Smooth muscle cell (in vitro differentiated cells): Measurements from ENCODE around the gene RBPJ. TPM values are rescaled to one million over a fixed set of nuclear protein-coding genes. Genes with fewer than 3 reads are reported as not detected.

Source experiments
- DNase-seq: peaks from one replicate; lab custom pipeline; 2025; ENCODE audit not compliant: unreplicated experiment; lab: John Stamatoyannopoulos, UW
- H2AFZ ChIP-seq: fragments of 200-600 bp; sonication (generic); 2 replicates; pipeline ENCODE4 v1.6.0; 2016; ENCODE audit warnings: antibody characterized with exemption, low read depth, mild to moderate bottlenecking
- H3F3A ChIP-seq: fragments of 200-600 bp; sonication (generic); 2 replicates; pipeline ENCODE4 v1.6.0; 2017; ENCODE audit warnings: antibody characterized with exemption, low read depth
- H3K27ac ChIP-seq: fragments of 200-600 bp; sonication (generic); 2 replicates; pipeline ENCODE4 v1.5.1; 2016; ENCODE audit warnings: low read depth, mild to moderate bottlenecking
- H3K27me3 ChIP-seq: fragments of 200-600 bp; sonication (generic); 2 replicates; pipeline ENCODE4 v1.6.1; 2016; ENCODE audit warnings: low read depth, mild to moderate bottlenecking
- H3K36me3 ChIP-seq: fragments of 200-600 bp; sonication (generic); 2 replicates; pipeline ENCODE4 v1.5.1; 2016; ENCODE audit warnings: low read depth
- H3K4me1 ChIP-seq: fragments of 200-600 bp; sonication (generic); 2 replicates; pipeline ENCODE4 v1.5.1; 2016; ENCODE audit warnings: low read depth
- H3K4me2 ChIP-seq: fragments of 200-600 bp; sonication (generic); 2 replicates; pipeline ENCODE4 v1.6.0; 2016; ENCODE audit warnings: mild to moderate bottlenecking
- H3K4me3 ChIP-seq: fragments of 200-600 bp; sonication (generic); 2 replicates; pipeline ENCODE4 v1.5.1; 2016; ENCODE audit warnings: mild to moderate bottlenecking
- H3K79me2 ChIP-seq: fragments of 200-600 bp; sonication (generic); 2 replicates; pipeline ENCODE4 v1.6.0; 2016; ENCODE audit warnings: low read depth, mild to moderate bottlenecking
- H3K9ac ChIP-seq: fragments of 200-600 bp; sonication (generic); 2 replicates; pipeline ENCODE4 v1.6.0; 2016; ENCODE audit warnings: low read depth
- H3K9me3 ChIP-seq: fragments of 200-600 bp; sonication (generic); replicated peaks from 2 replicates; pipeline ENCODE4 v1.5.1; 2016; ENCODE audit warnings: low read depth
- H4K20me1 ChIP-seq: fragments of 200-600 bp; sonication (generic); 2 replicates; pipeline ENCODE4 v1.6.0; 2016; ENCODE audit warnings: low read depth
- CTCF ChIP-seq: fragments of 200-600 bp; sonication (generic); IDR thresholded peaks from 2 replicates; pipeline ENCODE4 v1.5.1; 2017; ENCODE audit warnings: borderline replicate concordance, mild to moderate bottlenecking, antibody characterized with exemption; ENCODE audit not compliant: insufficient read depth, poor library complexity, severe bottlenecking
- WGBS: methylation state at CpG from one replicate; pipeline ENCODE4 v1.1.7; 2016; ENCODE audit warnings: low lambda C conversion rate; 5-methylcytosine and 5-hydroxymethylcytosine counted together
- polyA plus RNA-seq: library from polyadenylated mRNA; unstranded; fragments of >200 nt; fragmentation: Nextera tagmentation; extraction: Ambion mirVana; gene quantifications from 2 replicates; pipeline ENCODE4 v1.2.1, GENCODE V29; 2016
- total RNA-seq: library from RNA; depleted of rRNA; stranded (reverse); fragments of >200 nt; gene quantifications from 2 replicates; pipeline ENCODE4 v1.2.3, GENCODE V29; 2014

RBPJ gene
- total and polyA plus RNA-seq, 2 experiments from 2014 or later, result 96.9 to 137 TPM

GRCh38 chr4:26330946-26331345, 10.1 kb downstream of the RBPJ start:
- Histone ChIP-seq H3K4me2 (peak overlapping the region; percentile 79), H3K9ac (peak overlapping the region; percentile 33), H2AFZ (no peak overlapping the region), H3F3A (peaks cover 11% of the 10 kb centered on the region), H4K20me1 (peaks cover 88% of the 10 kb centered on the region), H3K27me3 (no peaks in the 10 kb centered on the region), H3K9me3 (no peaks in the 10 kb centered on the region), H3K79me2 (peaks cover 96% of the 10 kb centered on the region), H3K27ac (peak overlapping the region; percentile 74), H3K4me3 (no peak overlapping the region), H3K36me3 (no peaks in the 10 kb centered on the region), H3K4me1 (peaks cover 31% of the 10 kb centered on the region)
- WGBS, result 21% methylated on average over 6 of the region's 6 CpGs
- no peak for DNase-seq
- TF ChIP-seq CTCF, result no peak

DNA sequence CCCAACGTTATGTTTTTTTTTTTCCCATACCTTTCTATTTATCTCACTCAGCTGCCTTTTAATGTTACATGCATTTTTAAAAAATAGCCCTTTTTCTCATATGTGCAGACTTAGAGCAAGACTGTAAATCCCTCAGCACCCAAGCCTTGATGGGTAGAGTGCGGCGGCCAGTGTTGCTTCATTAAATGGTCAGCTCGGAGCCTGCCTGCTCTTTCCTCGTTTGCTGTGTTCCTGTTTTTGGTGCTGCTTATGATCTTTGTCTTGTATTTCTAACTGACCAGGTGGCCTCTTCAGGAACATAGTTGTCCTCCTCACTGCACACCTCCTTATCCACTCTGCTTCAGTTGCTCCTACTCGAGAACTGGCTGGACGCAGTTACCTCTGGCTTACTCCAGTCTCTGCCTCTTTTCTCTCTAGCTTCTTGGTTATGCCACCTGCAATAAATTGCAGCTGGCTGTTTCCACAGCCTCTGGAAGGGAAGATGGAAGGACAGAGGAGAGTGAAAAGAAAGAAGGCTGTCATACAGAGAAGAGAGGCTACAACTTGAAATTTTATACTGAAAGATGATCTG, 10.7 kb downstream of the RBPJ start:
- H3K27me3 ChIP-seq, result no peaks in the 10 kb centered on the region
- H3K79me2 ChIP-seq, result peaks cover 96% of the 10 kb centered on the region
- H3K4me1 ChIP-seq, result peaks cover 27% of the 10 kb centered on the region
- H3F3A ChIP-seq, result peaks cover 11% of the 10 kb centered on the region
- no peaks in the 10 kb centered on the region for H3K9me3 ChIP-seq
- no peaks in the 10 kb centered on the region for H3K36me3 ChIP-seq
- peak overlapping the region; percentile 33 for H3K9ac ChIP-seq
- peak overlapping the region; percentile 74 for H3K27ac ChIP-seq
- no peak overlapping the region for H3K4me3 ChIP-seq
- peak overlapping the region; percentile 79 for H3K4me2 ChIP-seq
- WGBS, result 71% methylated on average over 7 of the region's 7 CpGs
- DNase-seq, result no peak
- no peak for TF ChIP-seq CTCF
- H4K20me1 ChIP-seq, result peaks cover 89% of the 10 kb centered on the region
- H2AFZ ChIP-seq, result no peak overlapping the region

DNA sequence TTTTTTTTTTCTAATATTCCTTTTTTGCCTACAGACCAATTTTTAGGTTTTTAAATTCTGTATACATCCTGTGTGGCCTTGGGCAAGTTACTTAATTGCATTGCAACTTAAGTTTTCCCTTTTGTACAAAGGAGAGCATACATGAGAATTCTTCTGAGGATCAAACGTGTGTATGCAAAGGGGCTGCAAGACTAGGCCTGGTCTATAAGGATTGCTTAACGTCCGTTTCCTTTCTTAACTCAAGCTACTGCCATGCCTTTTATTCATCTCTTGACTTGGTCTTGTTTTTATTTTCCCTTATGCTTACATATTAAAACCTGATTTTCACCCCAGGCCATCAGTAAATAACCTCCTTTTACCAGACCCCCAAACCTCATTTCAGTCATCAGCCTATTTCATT, 13.6 kb downstream of the RBPJ start:
- no peak overlapping the region for H3K4me3 ChIP-seq
- no peaks in the 10 kb centered on the region for H3K36me3 ChIP-seq
- no peaks in the 10 kb centered on the region for H3K9me3 ChIP-seq
- peaks cover 100% of the 10 kb centered on the region for H3K79me2 ChIP-seq
- H3K27me3 ChIP-seq, result no peaks in the 10 kb centered on the region
- 69% methylated on average over 3 of the region's 3 CpGs for WGBS
- no peak for TF ChIP-seq CTCF
- H3F3A ChIP-seq, result peaks cover 2% of the 10 kb centered on the region
- peaks cover 17% of the 10 kb centered on the region for H3K4me1 ChIP-seq
- no peak overlapping the region for H2AFZ ChIP-seq
- H3K9ac ChIP-seq, result no peak overlapping the region
- H3K27ac ChIP-seq, result no peak overlapping the region
- no peak for DNase-seq
- peaks cover 96% of the 10 kb centered on the region for H4K20me1 ChIP-seq
- no peak overlapping the region for H3K4me2 ChIP-seq

DNA sequence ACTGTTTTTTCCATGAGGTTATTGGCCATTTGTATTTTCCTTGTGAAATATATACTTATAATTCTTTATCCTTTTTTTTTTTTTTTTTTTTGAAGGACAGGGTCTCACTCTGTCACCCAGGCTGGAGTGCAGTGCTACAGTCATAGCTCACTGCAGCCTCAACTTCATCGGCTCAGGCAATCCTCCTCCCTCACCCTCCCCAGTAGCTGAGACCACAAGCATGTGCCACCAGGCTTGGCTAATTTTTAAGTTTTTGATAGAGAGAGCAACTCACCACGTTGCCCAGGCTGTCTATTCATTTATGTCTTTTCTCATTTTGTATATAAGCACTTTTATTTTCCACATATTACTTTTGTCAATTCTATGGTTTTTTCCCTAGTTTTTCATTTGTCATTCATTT, 16.8 kb downstream of the RBPJ start:
- no peaks in the 10 kb centered on the region for H3K27me3 ChIP-seq
- WGBS, result 82% methylated on average over 2 of the region's 2 CpGs
- H3K9me3 ChIP-seq, result no peaks in the 10 kb centered on the region
- no peak overlapping the region for H2AFZ ChIP-seq
- no peak for TF ChIP-seq CTCF
- DNase-seq, result no peak
- H3K4me3 ChIP-seq, result no peak overlapping the region
- H3K9ac ChIP-seq, result no peak overlapping the region
- no peak overlapping the region for H3K27ac ChIP-seq
- peaks cover 99% of the 10 kb centered on the region for H4K20me1 ChIP-seq
- H3K4me2 ChIP-seq, result no peak overlapping the region
- H3K36me3 ChIP-seq, result no peaks in the 10 kb centered on the region
- H3K4me1 ChIP-seq, result peaks cover 10% of the 10 kb centered on the region
- H3K79me2 ChIP-seq, result peaks cover 94% of the 10 kb centered on the region
- H3F3A ChIP-seq, result peaks cover 19% of the 10 kb centered on the region
